ENCODE data around the gene SSTR4.

SSTR4 gene

DNA sequence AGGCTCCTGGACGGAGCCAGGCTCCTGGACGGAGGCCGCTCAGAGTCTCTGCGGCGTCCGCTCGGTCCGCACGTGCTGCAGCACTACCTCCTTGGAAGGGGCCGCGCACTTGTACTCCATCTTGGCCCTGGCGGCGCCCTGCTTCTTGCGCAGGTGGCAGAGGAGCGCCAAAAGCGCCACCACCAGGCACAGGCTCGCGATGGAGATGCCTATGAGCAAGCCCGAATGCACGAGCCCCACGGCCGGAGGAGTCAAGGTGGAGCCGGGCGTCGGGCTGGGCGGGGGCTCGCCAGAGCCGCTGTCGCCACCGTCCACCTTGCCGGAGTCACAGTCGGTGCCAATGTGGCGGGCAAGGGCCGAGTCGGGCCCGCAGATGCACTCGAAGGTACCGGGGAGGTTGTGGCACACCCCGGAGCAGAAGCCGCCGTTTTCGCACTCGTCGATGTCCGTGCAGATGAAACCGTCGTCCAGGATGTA lies 12.7 kb downstream of the SSTR4 start:
- H3K9ac ChIP-seq: no peak overlapping the region
- no peak overlapping the region for H3K27ac ChIP-seq
- no peaks in the 10 kb centered on the region for H3K27me3 ChIP-seq (ENCODE audit: insufficient read depth, low read depth)
- H3K4me1 ChIP-seq (ENCODE audit: low read depth, poor library complexity, severe bottlenecking): no peaks in the 10 kb centered on the region
- H3K4me3 ChIP-seq (IDR thresholded peaks at IDR 0.05; ENCODE audit: insufficient read depth, low read depth, low read length): no peak overlapping the region
- H3K36me3 ChIP-seq (ENCODE audit: insufficient read depth): no peaks in the 10 kb centered on the region
- no peak overlapping the region for H2AFZ ChIP-seq (ENCODE audit: low read depth)
- H4K20me1 ChIP-seq (ENCODE audit: insufficient read depth): no peaks in the 10 kb centered on the region
- TF ChIP-seq, protein P1, sequence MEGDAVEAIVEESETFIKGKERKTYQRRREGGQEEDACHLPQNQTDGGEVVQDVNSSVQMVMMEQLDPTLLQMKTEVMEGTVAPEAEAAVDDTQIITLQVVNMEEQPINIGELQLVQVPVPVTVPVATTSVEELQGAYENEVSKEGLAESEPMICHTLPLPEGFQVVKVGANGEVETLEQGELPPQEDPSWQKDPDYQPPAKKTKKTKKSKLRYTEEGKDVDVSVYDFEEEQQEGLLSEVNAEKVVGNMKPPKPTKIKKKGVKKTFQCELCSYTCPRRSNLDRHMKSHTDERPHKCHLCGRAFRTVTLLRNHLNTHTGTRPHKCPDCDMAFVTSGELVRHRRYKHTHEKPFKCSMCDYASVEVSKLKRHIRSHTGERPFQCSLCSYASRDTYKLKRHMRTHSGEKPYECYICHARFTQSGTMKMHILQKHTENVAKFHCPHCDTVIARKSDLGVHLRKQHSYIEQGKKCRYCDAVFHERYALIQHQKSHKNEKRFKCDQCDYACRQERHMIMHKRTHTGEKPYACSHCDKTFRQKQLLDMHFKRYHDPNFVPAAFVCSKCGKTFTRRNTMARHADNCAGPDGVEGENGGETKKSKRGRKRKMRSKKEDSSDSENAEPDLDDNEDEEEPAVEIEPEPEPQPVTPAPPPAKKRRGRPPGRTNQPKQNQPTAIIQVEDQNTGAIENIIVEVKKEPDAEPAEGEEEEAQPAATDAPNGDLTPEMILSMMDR (conservative IDR thresholded peaks at IDR 0.05; ENCODE audit: low read depth, low read length): no peak
- H3K4me2 ChIP-seq: no peak overlapping the region
- no peaks in the 10 kb centered on the region for H3K79me2 ChIP-seq (ENCODE audit: insufficient read depth, low read depth)

GRCh38 chr20:23048283-23049200 lies 13.4 kb downstream of the SSTR4 start:
- no peak overlapping the region for H3K4me2 ChIP-seq
- no peaks in the 10 kb centered on the region for H4K20me1 ChIP-seq (ENCODE audit: insufficient read depth)
- H3K4me1 ChIP-seq (ENCODE audit: low read depth, poor library complexity, severe bottlenecking): no peaks in the 10 kb centered on the region
- no peaks in the 10 kb centered on the region for H3K27me3 ChIP-seq (ENCODE audit: insufficient read depth, low read depth)
- H3K36me3 ChIP-seq (ENCODE audit: insufficient read depth): no peaks in the 10 kb centered on the region
- H2AFZ ChIP-seq (ENCODE audit: low read depth): no peak overlapping the region
- no peak overlapping the region for H3K4me3 ChIP-seq (IDR thresholded peaks at IDR 0.05; ENCODE audit: insufficient read depth, low read depth, low read length)
- H3K27ac ChIP-seq: no peak overlapping the region
- H3K9ac ChIP-seq: no peak overlapping the region
- TF ChIP-seq, protein P1 (conservative IDR thresholded peaks at IDR 0.05; ENCODE audit: low read depth, low read length): no peak
- no peaks in the 10 kb centered on the region for H3K79me2 ChIP-seq (ENCODE audit: insufficient read depth, low read depth)

DNA sequence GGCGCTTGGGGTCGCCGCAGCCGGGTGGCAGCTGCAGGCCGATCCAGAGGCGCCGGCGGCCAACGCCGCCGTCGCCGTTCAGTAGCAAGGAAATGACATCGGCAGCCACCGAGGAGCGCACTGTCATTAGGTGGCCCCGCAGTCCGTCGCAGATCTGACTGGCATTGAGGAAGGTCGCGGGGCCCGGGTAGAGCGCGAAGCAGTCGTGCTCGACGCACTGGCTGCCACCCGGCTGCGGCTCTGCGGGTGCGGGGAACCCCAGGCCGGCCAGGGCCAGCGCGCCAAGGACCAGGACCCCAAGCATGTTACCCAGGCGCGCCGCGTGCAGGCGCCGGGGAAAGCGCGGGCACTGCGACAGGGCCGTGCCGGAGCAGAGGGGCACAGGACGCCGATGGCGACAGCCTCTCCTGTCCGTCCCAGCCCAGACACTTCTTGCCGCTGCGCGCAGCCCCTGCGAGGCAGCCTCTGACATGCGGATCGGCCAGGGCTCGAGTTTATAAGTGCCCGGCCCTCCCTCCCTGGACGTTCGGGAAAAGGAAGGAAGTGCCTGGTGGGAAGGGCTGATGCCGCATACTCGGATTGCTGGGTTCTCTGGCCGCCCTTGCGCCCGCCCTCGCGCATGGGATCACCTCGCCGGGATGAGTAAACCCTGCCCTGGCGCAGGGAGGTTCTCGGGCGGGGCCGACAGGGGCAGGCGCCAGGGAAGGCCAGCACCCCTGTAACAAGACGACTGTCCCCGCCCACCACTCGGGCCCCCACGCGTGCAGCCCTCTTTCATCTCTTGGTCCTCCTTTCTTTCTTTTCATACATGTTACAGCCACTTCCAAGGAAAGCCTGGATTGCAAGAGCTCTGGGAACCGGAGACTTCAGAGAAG lies 14.3 kb downstream of the SSTR4 start, which contains the start of gene THBD:
THBD (minus strand) TSS at position 472 of the 875 bp plus-strand sequence; CDS start at position 304, 168 bp downstream.
- Histone ChIP-seq H3K9ac (no peak within 1 kb of the TSS), H3K36me3 (ENCODE audit: insufficient read depth) (no peaks in the 10 kb centered on the region), H3K27me3 (ENCODE audit: insufficient read depth, low read depth) (no peaks in the 10 kb centered on the region), H3K4me3 (IDR thresholded peaks at IDR 0.05; ENCODE audit: insufficient read depth, low read depth, low read length) (no peak within 1 kb of the TSS), H4K20me1 (ENCODE audit: insufficient read depth) (no peaks in the 10 kb centered on the region), H3K27ac (no peak within 1 kb of the TSS), H2AFZ (ENCODE audit: low read depth) (no peak within 1 kb of the TSS), H3K79me2 (ENCODE audit: insufficient read depth, low read depth) (no peaks in the 10 kb centered on the region), H3K4me2 (no peak within 1 kb of the TSS), H3K4me1 (ENCODE audit: low read depth, poor library complexity, severe bottlenecking) (no peaks in the 10 kb centered on the region)
- TF ChIP-seq, protein P1 (conservative IDR thresholded peaks at IDR 0.05; ENCODE audit: low read depth, low read length): no peak

GRCh38 chr20:23050076-23050838 lies 15.1 kb downstream of the SSTR4 start:
- Histone ChIP-seq H3K36me3 (ENCODE audit: insufficient read depth) (no peaks in the 10 kb centered on the region), H2AFZ (ENCODE audit: low read depth) (no peak overlapping the region), H3K27me3 (ENCODE audit: insufficient read depth, low read depth) (no peaks in the 10 kb centered on the region), H3K79me2 (ENCODE audit: insufficient read depth, low read depth) (no peaks in the 10 kb centered on the region), H3K9ac (no peak overlapping the region), H3K4me2 (no peak overlapping the region), H3K4me1 (ENCODE audit: low read depth, poor library complexity, severe bottlenecking) (no peaks in the 10 kb centered on the region), H3K27ac (no peak overlapping the region), H3K4me3 (IDR thresholded peaks at IDR 0.05; ENCODE audit: insufficient read depth, low read depth, low read length) (no peak overlapping the region), H4K20me1 (ENCODE audit: insufficient read depth) (no peaks in the 10 kb centered on the region)
- TF ChIP-seq, protein P1 (conservative IDR thresholded peaks at IDR 0.05; ENCODE audit: low read depth, low read length): no peak
